HEK293T (cell line): ENCODE measurements around the gene SYNGR1.

Experiments
- ELF4 ChIP-seq: fragments of 450-650 bp; IDR thresholded peaks from 2 replicates; pipeline ENCODE4 v1.6.1; 2017; ENCODE audit warnings: antibody characterized with exemption
- FOXM1 ChIP-seq: fragments of 450-650 bp; IDR thresholded peaks from 2 replicates; pipeline ENCODE4 v1.6.1; 2017; ENCODE audit warnings: mild to moderate bottlenecking, borderline replicate concordance
- L3MBTL2 ChIP-seq: fragments of 450-650 bp; conservative IDR thresholded peaks from 2 replicates; pipeline ENCODE4 v1.6.1; 2016; ENCODE audit warnings: mild to moderate bottlenecking
- LEF1 ChIP-seq: fragments of 450-650 bp; IDR thresholded peaks from 2 replicates; pipeline ENCODE4 v1.6.1; 2017; ENCODE audit warnings: mild to moderate bottlenecking, borderline replicate concordance
- SP1 ChIP-seq: fragments of 450-650 bp; IDR thresholded peaks from 2 replicates; pipeline ENCODE4 v1.6.1; 2017
- SUZ12 ChIP-seq: fragments of 450-650 bp; IDR thresholded peaks from 2 replicates; pipeline ENCODE4 v1.6.1; 2016; ENCODE audit warnings: mild to moderate bottlenecking
- TARDBP ChIP-seq: fragments of 450-650 bp; IDR thresholded peaks from 2 replicates; pipeline ENCODE4 v1.6.1; 2016

GRCh38 chr22:39364714-39365491 is 15.1 kb downstream of the SYNGR1 start:
- TF ChIP-seq FOXM1 (no peak), ELF4 (no peak), L3MBTL2 (no peak), SUZ12 (no peak), TARDBP (no peak), SP1 (no peak), LEF1 (no peak)
